Measurements from ENCODE around the gene VAMP2.

Gene VAMP2

GRCh38 chr17:8141045-8141444, 21.7 kb downstream of the VAMP2 start:
- Histone ChIP-seq H3K9ac (ENCODE audit: low read length in 2 of 2) (no peak overlapping the region), H3K36me3 (ENCODE audit: control insufficient read depth in 2 of 2, insufficient read depth in 2 of 2, low read length in 2 of 2) (peaks cover 58 to 64% of the 10 kb centered on the region in 2 donors), H3K27me3 (ENCODE audit: control insufficient read depth in 1 of 2, insufficient read depth in 2 of 2, low read length in 2 of 2) (no peaks in the 10 kb centered on the region), H3K27ac (ENCODE audit: low read length) (no peak overlapping the region), H3K9me3 (ENCODE audit: control insufficient read depth in 2 of 2, low read length in 2 of 2) (no peaks in the 10 kb centered on the region), H3K4me1 (ENCODE audit: control insufficient read depth, insufficient read depth, low read length) (peaks cover 20% of the 10 kb centered on the region), H3K4me3 (ENCODE audit: low read length in 2 of 2) (no peak overlapping the region)

- Histone ChIP-seq H3K36me3 (ENCODE audit: control insufficient read depth in 2 of 2, insufficient read depth in 2 of 2, low read length in 2 of 2) (peaks cover 51 to 57% of the 10 kb centered on the region in 2 donors), H3K27ac (ENCODE audit: low read length) (peak overlapping the region; percentile 86), H3K4me1 (ENCODE audit: control insufficient read depth, insufficient read depth, low read length) (peaks cover 16% of the 10 kb centered on the region), H3K27me3 (ENCODE audit: control insufficient read depth in 1 of 2, insufficient read depth in 2 of 2, low read length in 2 of 2) (no peaks in the 10 kb centered on the region), H3K9me3 (ENCODE audit: control insufficient read depth in 2 of 2, low read length in 2 of 2) (no peaks in the 10 kb centered on the region), H3K4me3 (ENCODE audit: low read length in 2 of 2) (no peak overlapping the region), H3K9ac (ENCODE audit: low read length in 2 of 2) (no peak overlapping the region)
Measured at GRCh38 chr17:8140065-8141029, 22.4 kb downstream of the VAMP2 start.

GRCh38 chr17:8138672-8139371, 23.9 kb downstream of the VAMP2 start:
- Histone ChIP-seq H3K27me3 (ENCODE audit: control insufficient read depth in 1 of 2, insufficient read depth in 2 of 2, low read length in 2 of 2) (no peaks in the 10 kb centered on the region), H3K9me3 (ENCODE audit: control insufficient read depth in 2 of 2, low read length in 2 of 2) (no peaks in the 10 kb centered on the region), H3K4me1 (ENCODE audit: control insufficient read depth, insufficient read depth, low read length) (peaks cover 16% of the 10 kb centered on the region), H3K36me3 (ENCODE audit: control insufficient read depth in 2 of 2, insufficient read depth in 2 of 2, low read length in 2 of 2) (peaks cover 38 to 43% of the 10 kb centered on the region in 2 donors), H3K4me3 (ENCODE audit: low read length in 2 of 2) (peak overlapping the region; percentile 48 to 63), H3K9ac (ENCODE audit: low read length in 2 of 2) (peak overlapping the region; percentile 65 to 71), H3K27ac (ENCODE audit: low read length) (peak overlapping the region; percentile 86)

- Histone ChIP-seq H3K9ac (ENCODE audit: low read length in 2 of 2) (peak overlapping the region; percentile 55 to 57), H3K9me3 (ENCODE audit: control insufficient read depth in 2 of 2, low read length in 2 of 2) (no peaks in the 10 kb centered on the region), H3K4me3 (ENCODE audit: low read length in 2 of 2) (peak overlapping the region; percentile 47 to 63), H3K4me1 (ENCODE audit: control insufficient read depth, insufficient read depth, low read length) (peaks cover 16% of the 10 kb centered on the region), H3K27ac (ENCODE audit: low read length) (peak overlapping the region; percentile 86), H3K27me3 (ENCODE audit: control insufficient read depth in 1 of 2, insufficient read depth in 2 of 2, low read length in 2 of 2) (no peaks in the 10 kb centered on the region), H3K36me3 (ENCODE audit: control insufficient read depth in 2 of 2, insufficient read depth in 2 of 2, low read length in 2 of 2) (peaks cover 36 to 40% of the 10 kb centered on the region in 2 donors)
Measured at GRCh38 chr17:8138374-8138671, 24.4 kb downstream of the VAMP2 start.

GRCh38 chr17:8137645-8138373, 24.9 kb downstream of the VAMP2 start:
- Histone ChIP-seq H3K36me3 (ENCODE audit: control insufficient read depth in 2 of 2, insufficient read depth in 2 of 2, low read length in 2 of 2) (peaks cover 34 to 36% of the 10 kb centered on the region in 2 donors), H3K9ac (ENCODE audit: low read length in 2 of 2) (peak overlapping the region; percentile 55 to 57), H3K4me3 (ENCODE audit: low read length in 2 of 2) (peak overlapping the region; percentile 47 to 63), H3K27ac (ENCODE audit: low read length) (peak overlapping the region; percentile 86), H3K9me3 (ENCODE audit: control insufficient read depth in 2 of 2, low read length in 2 of 2) (no peaks in the 10 kb centered on the region), H3K27me3 (ENCODE audit: control insufficient read depth in 1 of 2, insufficient read depth in 2 of 2, low read length in 2 of 2) (no peaks in the 10 kb centered on the region), H3K4me1 (ENCODE audit: control insufficient read depth, insufficient read depth, low read length) (peaks cover 16% of the 10 kb centered on the region)

- Histone ChIP-seq H3K36me3 (ENCODE audit: control insufficient read depth in 2 of 2, insufficient read depth in 2 of 2, low read length in 2 of 2) (no peaks in the 10 kb centered on the region), H3K9ac (ENCODE audit: low read length in 2 of 2) (no peak overlapping the region), H3K4me1 (ENCODE audit: control insufficient read depth, insufficient read depth, low read length) (peaks cover 7% of the 10 kb centered on the region), H3K9me3 (ENCODE audit: control insufficient read depth in 2 of 2, low read length in 2 of 2) (no peaks in the 10 kb centered on the region), H3K4me3 (ENCODE audit: low read length in 2 of 2) (no peak overlapping the region), H3K27me3 (ENCODE audit: control insufficient read depth in 1 of 2, insufficient read depth in 2 of 2, low read length in 2 of 2) (peaks cover 0 to 6% of the 10 kb centered on the region in 2 donors), H3K27ac (ENCODE audit: low read length) (no peak overlapping the region)
Measured at GRCh38 chr17:8133941-8134340, 28.8 kb downstream of the VAMP2 start.

- no peak overlapping the region for H3K4me3 ChIP-seq (ENCODE audit: low read length in 2 of 2)
- H3K27me3 ChIP-seq (ENCODE audit: control insufficient read depth in 1 of 2, insufficient read depth in 2 of 2, low read length in 2 of 2), result peaks cover 3 to 10% of the 10 kb centered on the region in 2 donors
- H3K9ac ChIP-seq (ENCODE audit: low read length in 2 of 2), result no peak overlapping the region
- H3K9me3 ChIP-seq (ENCODE audit: control insufficient read depth in 2 of 2, low read length in 2 of 2), result no peaks in the 10 kb centered on the region
- H3K4me1 ChIP-seq (ENCODE audit: control insufficient read depth, insufficient read depth, low read length), result peaks cover 6% of the 10 kb centered on the region
- H3K27ac ChIP-seq (ENCODE audit: low read length), result no peak overlapping the region
- H3K36me3 ChIP-seq (ENCODE audit: control insufficient read depth in 2 of 2, insufficient read depth in 2 of 2, low read length in 2 of 2), result no peaks in the 10 kb centered on the region
Measured at GRCh38 chr17:8133399-8133798, 29.3 kb downstream of the VAMP2 start.

- Histone ChIP-seq H3K4me3 (ENCODE audit: low read length in 2 of 2) (no peak overlapping the region), H3K27ac (ENCODE audit: low read length) (no peak overlapping the region), H3K9ac (ENCODE audit: low read length in 2 of 2) (no peak overlapping the region), H3K9me3 (ENCODE audit: control insufficient read depth in 2 of 2, low read length in 2 of 2) (no peaks in the 10 kb centered on the region), H3K4me1 (ENCODE audit: control insufficient read depth, insufficient read depth, low read length) (peaks cover 4% of the 10 kb centered on the region), H3K27me3 (ENCODE audit: control insufficient read depth in 1 of 2, insufficient read depth in 2 of 2, low read length in 2 of 2) (peaks cover 3 to 12% of the 10 kb centered on the region in 2 donors), H3K36me3 (ENCODE audit: control insufficient read depth in 2 of 2, insufficient read depth in 2 of 2, low read length in 2 of 2) (no peaks in the 10 kb centered on the region)
Measured at GRCh38 chr17:8131844-8132441, 30.8 kb downstream of the VAMP2 start.

GRCh38 chr17:8128125-8128784, 34.5 kb downstream of the VAMP2 start:
- Histone ChIP-seq H3K4me1 (ENCODE audit: control insufficient read depth, insufficient read depth, low read length) (peaks cover 32% of the 10 kb centered on the region), H3K9ac (ENCODE audit: low read length in 2 of 2) (no peak overlapping the region), H3K9me3 (ENCODE audit: control insufficient read depth in 2 of 2, low read length in 2 of 2) (no peaks in the 10 kb centered on the region), H3K27me3 (ENCODE audit: control insufficient read depth in 1 of 2, insufficient read depth in 2 of 2, low read length in 2 of 2) (peaks cover 26 to 32% of the 10 kb centered on the region in 2 donors), H3K36me3 (ENCODE audit: control insufficient read depth in 2 of 2, insufficient read depth in 2 of 2, low read length in 2 of 2) (no peaks in the 10 kb centered on the region), H3K4me3 (ENCODE audit: low read length in 2 of 2) (no peak overlapping the region), H3K27ac (ENCODE audit: low read length) (no peak overlapping the region)
